ENCODE data around the gene SNUPN.

SNUPN gene

DNA sequence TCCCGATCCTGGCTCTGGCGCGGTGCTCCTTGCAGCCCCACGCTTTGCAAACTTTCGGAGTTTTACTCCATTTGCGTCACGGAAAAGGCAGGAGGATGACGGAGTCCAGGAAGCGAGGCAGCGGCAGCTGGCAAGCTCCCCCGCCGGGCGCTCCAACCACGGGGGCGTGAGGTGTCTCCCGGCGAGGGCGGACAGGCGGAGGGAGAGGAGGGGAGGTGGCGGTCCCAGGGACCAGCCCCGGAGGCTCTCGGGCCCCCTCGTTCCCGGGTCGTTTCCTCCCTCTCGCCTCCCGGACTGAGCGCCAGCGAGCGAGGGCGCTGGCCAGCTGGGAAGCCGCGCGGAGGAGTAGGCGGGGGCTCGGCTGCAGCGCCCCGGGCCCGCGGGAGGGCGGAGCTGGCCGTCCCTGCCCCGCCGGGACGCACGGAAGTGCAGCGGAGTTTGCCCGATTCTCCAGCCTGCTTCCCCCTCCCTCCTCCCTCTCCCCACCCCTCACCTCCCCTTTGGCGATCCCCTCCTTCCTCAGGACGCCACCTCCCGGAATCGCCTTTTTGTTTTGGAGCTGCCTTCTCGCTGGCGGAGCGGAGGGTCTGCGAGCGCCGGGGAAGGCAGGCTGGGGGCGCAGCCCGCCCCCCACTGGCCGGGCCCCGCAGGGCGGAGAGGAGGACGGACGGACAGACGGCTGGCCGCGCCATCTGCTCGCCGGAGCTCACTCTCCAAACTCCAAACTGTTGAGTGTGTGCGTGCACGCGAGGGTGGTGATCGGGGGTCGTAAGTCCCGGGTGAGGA is 22.0 kb upstream of the SNUPN start, which contains the start of gene SNX33:
TSS of gene SNX33 (plus strand) at position 543 of the 786 bp plus-strand sequence. CDS start 1,191 bp downstream, outside the sequence.
- H3K4me2 ChIP-seq (ENCODE audit: low read length): peak within 1 kb of the TSS; percentile 79
- H3K9me2 ChIP-seq (replicated peaks; ENCODE audit: control insufficient read depth, low read length): no peaks in the 10 kb centered on the region
- no peaks in the 10 kb centered on the region for H4K20me1 ChIP-seq (ENCODE audit: control insufficient read depth, insufficient read depth, low read depth, low read length)
- no peaks in the 10 kb centered on the region for H3K9me3 ChIP-seq (ENCODE audit: control insufficient read depth, insufficient read depth, low read length)
- H3K4me3 ChIP-seq (ENCODE audit: low read length): peak within 1 kb of the TSS; percentile 73
- H3K27ac ChIP-seq (ENCODE audit: low read depth, low read length): no peak within 1 kb of the TSS
- no peaks in the 10 kb centered on the region for H3K36me3 ChIP-seq (ENCODE audit: control insufficient read depth, low read length)
- H3K27me3 ChIP-seq (ENCODE audit: control insufficient read depth, low read length): peaks cover 37% of the 10 kb centered on the region
- no peaks in the 10 kb centered on the region for H3F3A ChIP-seq (ENCODE audit: control insufficient read depth, insufficient read depth)
- peaks cover 11% of the 10 kb centered on the region; the same call in 1 of the 2 replicates for H3K4me1 ChIP-seq (ENCODE audit: control insufficient read depth, low read length)
- H3K79me2 ChIP-seq (ENCODE audit: control insufficient read depth, low read length): no peaks in the 10 kb centered on the region
- TF ChIP-seq, protein P1, sequence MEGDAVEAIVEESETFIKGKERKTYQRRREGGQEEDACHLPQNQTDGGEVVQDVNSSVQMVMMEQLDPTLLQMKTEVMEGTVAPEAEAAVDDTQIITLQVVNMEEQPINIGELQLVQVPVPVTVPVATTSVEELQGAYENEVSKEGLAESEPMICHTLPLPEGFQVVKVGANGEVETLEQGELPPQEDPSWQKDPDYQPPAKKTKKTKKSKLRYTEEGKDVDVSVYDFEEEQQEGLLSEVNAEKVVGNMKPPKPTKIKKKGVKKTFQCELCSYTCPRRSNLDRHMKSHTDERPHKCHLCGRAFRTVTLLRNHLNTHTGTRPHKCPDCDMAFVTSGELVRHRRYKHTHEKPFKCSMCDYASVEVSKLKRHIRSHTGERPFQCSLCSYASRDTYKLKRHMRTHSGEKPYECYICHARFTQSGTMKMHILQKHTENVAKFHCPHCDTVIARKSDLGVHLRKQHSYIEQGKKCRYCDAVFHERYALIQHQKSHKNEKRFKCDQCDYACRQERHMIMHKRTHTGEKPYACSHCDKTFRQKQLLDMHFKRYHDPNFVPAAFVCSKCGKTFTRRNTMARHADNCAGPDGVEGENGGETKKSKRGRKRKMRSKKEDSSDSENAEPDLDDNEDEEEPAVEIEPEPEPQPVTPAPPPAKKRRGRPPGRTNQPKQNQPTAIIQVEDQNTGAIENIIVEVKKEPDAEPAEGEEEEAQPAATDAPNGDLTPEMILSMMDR (IDR thresholded peaks at IDR 0.05; ENCODE audit: low read depth, low read length, poor library complexity, severe bottlenecking): peak; percentile 77
- no peak for TF ChIP-seq EZH2phosphoT487 (IDR thresholded peaks at IDR 0.05; ENCODE audit: borderline replicate concordance, low read length)

GRCh38 chr15:75646944-75647364 is 21.4 kb upstream of the SNUPN start:
- Histone ChIP-seq H3K4me3 (ENCODE audit: low read length) (peak overlapping the region; percentile 73), H3K4me2 (ENCODE audit: low read length) (peak overlapping the region; percentile 79), H3K36me3 (ENCODE audit: control insufficient read depth, low read length) (no peaks in the 10 kb centered on the region), H3K9me3 (ENCODE audit: control insufficient read depth, insufficient read depth, low read length) (no peaks in the 10 kb centered on the region), H4K20me1 (ENCODE audit: control insufficient read depth, insufficient read depth, low read depth, low read length) (no peaks in the 10 kb centered on the region), H3K9me2 (replicated peaks; ENCODE audit: control insufficient read depth, low read length) (no peaks in the 10 kb centered on the region), H3K4me1 (ENCODE audit: control insufficient read depth, low read length) (peaks cover 14% of the 10 kb centered on the region), H3K27me3 (ENCODE audit: control insufficient read depth, low read length) (peaks cover 37% of the 10 kb centered on the region), H3K79me2 (ENCODE audit: control insufficient read depth, low read length) (no peaks in the 10 kb centered on the region), H3K27ac (ENCODE audit: low read depth, low read length) (no peak overlapping the region), H3F3A (ENCODE audit: control insufficient read depth, insufficient read depth) (no peaks in the 10 kb centered on the region)
- TF ChIP-seq EZH2phosphoT487 (IDR thresholded peaks at IDR 0.05; ENCODE audit: borderline replicate concordance, low read length): peak; percentile 91; the same call in 1 of the 2 replicates
- TF ChIP-seq, protein P1 (IDR thresholded peaks at IDR 0.05; ENCODE audit: low read depth, low read length, poor library complexity, severe bottlenecking): no peak

GRCh38 chr15:75646112-75646943 is 20.8 kb upstream of the SNUPN start:
- Histone ChIP-seq H3K4me2 (ENCODE audit: low read length) (peak overlapping the region; percentile 79), H3K27ac (ENCODE audit: low read depth, low read length) (no peak overlapping the region), H3K36me3 (ENCODE audit: control insufficient read depth, low read length) (no peaks in the 10 kb centered on the region), H3K9me3 (ENCODE audit: control insufficient read depth, insufficient read depth, low read length) (no peaks in the 10 kb centered on the region), H3K4me3 (ENCODE audit: low read length) (peak overlapping the region; percentile 73), H3K27me3 (ENCODE audit: control insufficient read depth, low read length) (peaks cover 37% of the 10 kb centered on the region), H4K20me1 (ENCODE audit: control insufficient read depth, insufficient read depth, low read depth, low read length) (no peaks in the 10 kb centered on the region), H3F3A (ENCODE audit: control insufficient read depth, insufficient read depth) (peaks cover 1% of the 10 kb centered on the region), H3K79me2 (ENCODE audit: control insufficient read depth, low read length) (no peaks in the 10 kb centered on the region), H3K9me2 (replicated peaks; ENCODE audit: control insufficient read depth, low read length) (no peaks in the 10 kb centered on the region), H3K4me1 (ENCODE audit: control insufficient read depth, low read length) (peaks cover 21% of the 10 kb centered on the region)
- TF ChIP-seq EZH2phosphoT487 (IDR thresholded peaks at IDR 0.05; ENCODE audit: borderline replicate concordance, low read length): no peak
- TF ChIP-seq, protein P1 (IDR thresholded peaks at IDR 0.05; ENCODE audit: low read depth, low read length, poor library complexity, severe bottlenecking): no peak
